H1 (cell line): Measurements from ENCODE around the gene CYP2W1. TPM values are rescaled to one million over a fixed set of nuclear protein-coding genes. Genes with fewer than 3 reads are reported as not detected.

ENCODE experiments used
- CTCF ChIA-PET: fragments of 300-600 bp; sonication (Branson Sonifier 250); formaldehyde crosslinking; loops from one replicate; lab custom pipeline; 2021; ENCODE audit not compliant: partially characterized antibody; lab: Charles Lee
- POLR2A ChIA-PET: fragments of 300-600 bp; sonication (Branson Sonifier 250); formaldehyde crosslinking; loops from one replicate; lab custom pipeline; 2021; ENCODE audit warnings: inconsistent platforms; ENCODE audit not compliant: partially characterized antibody; lab: Charles Lee
- DNase-seq, 2 experiments: peaks; one replicate each; pipeline versions ENCODE4 v3.0.0 to v3.0.0-alpha.2; 2010 to 2022; ENCODE audit warnings: low spot score in 2 of 2, low read depth in 1 of 2, mixed read lengths in 1 of 2
- FAIRE-seq: peaks from 2 replicates; lab custom pipeline; 2011; peaks lifted over from hg19 to GRCh38; lab: Jason Lieb, UNC
- H2AFZ ChIP-seq: 2 replicates; pipeline ENCODE4 v1.8.1; 2012; ENCODE audit warnings: low read length, inconsistent platforms
- H2AK5ac ChIP-seq: 2 replicates; pipeline ENCODE4 v1.6.1; 2013; ENCODE audit warnings: low read depth, low read length
- H2BK120ac ChIP-seq: replicated peaks from 2 replicates; pipeline ENCODE3; 2013; ENCODE audit warnings: low read depth, low read length, inconsistent platforms
- H2BK12ac ChIP-seq: 2 replicates; pipeline ENCODE4 v1.6.1; 2013; ENCODE audit warnings: low read depth, low read length
- H2BK15ac ChIP-seq: 2 replicates; pipeline ENCODE4 v1.6.1; 2013; ENCODE audit warnings: low read length
- H2BK20ac ChIP-seq: 2 replicates; pipeline ENCODE4 v1.6.1; 2013; ENCODE audit warnings: low read length
- H2BK5ac ChIP-seq: 2 replicates; pipeline ENCODE4 v1.6.1; 2013; ENCODE audit warnings: low read depth, low read length
- H3K14ac ChIP-seq: 2 replicates; pipeline ENCODE4 v1.6.1; 2013; ENCODE audit warnings: inconsistent platforms; ENCODE audit not compliant: insufficient read length
- H3K18ac ChIP-seq: 2 replicates; pipeline ENCODE4 v1.6.1; 2013; ENCODE audit warnings: low read length; ENCODE audit errors: extremely low read depth
- H3K23ac ChIP-seq: 2 replicates; pipeline ENCODE4 v1.6.1; 2013; ENCODE audit warnings: inconsistent platforms; ENCODE audit not compliant: insufficient read length
- H3K23me2 ChIP-seq: 2 replicates; pipeline ENCODE4 v1.6.1; 2013; ENCODE audit warnings: low read depth, low read length
- H3K27ac ChIP-seq: 2 replicates; pipeline ENCODE4 v1.6.1; 2011; ENCODE audit warnings: low read depth, low read length, inconsistent platforms
- H3K27me3 ChIP-seq, 4 experiments: replicated peaks in 1 of 4; 1 replicate in 1 of 4; 2 replicates in 3 of 4; pipeline versions ENCODE4 v1.6.1 to v1.8.1; 2011 to 2013; ENCODE audit warnings: low read length in 3 of 4, mild to moderate bottlenecking in 3 of 4, inconsistent platforms in 2 of 4, mixed read lengths in 2 of 4, moderate library complexity in 1 of 4; ENCODE audit not compliant: control insufficient read depth in 3 of 4, insufficient read depth in 3 of 4; ENCODE audit errors: extremely low read depth in 1 of 4
- H3K36me3 ChIP-seq, 4 experiments: 2 replicates each; pipeline versions ENCODE4 v1.6.1 to v1.8.1; 2011 to 2013; ENCODE audit warnings: mild to moderate bottlenecking in 4 of 4, low read length in 3 of 4, moderate library complexity in 2 of 4, control low read depth in 1 of 4, inconsistent platforms in 1 of 4; ENCODE audit not compliant: insufficient read depth in 4 of 4, control insufficient read depth in 2 of 4
- H3K4ac ChIP-seq: replicated peaks from 2 replicates; pipeline ENCODE3; 2013; ENCODE audit warnings: low read length, low read depth, mixed read lengths, inconsistent platforms; ENCODE audit not compliant: insufficient read length
- H3K4me1 ChIP-seq, 4 experiments: replicated peaks in 1 of 4; 1 replicate in 1 of 4; 2 replicates in 3 of 4; pipeline versions ENCODE4 v1.6.1 to v1.8.1; 2011 to 2013; ENCODE audit warnings: low read length in 3 of 4, inconsistent platforms in 2 of 4, mixed read lengths in 1 of 4; ENCODE audit not compliant: insufficient read depth in 4 of 4, control insufficient read depth in 3 of 4
- H3K4me2 ChIP-seq, 2 experiments: 2 replicates each; pipeline versions ENCODE4 v1.6.1 to v1.8.1; 2011 to 2013; ENCODE audit warnings: low read depth in 2 of 2, low read length in 2 of 2, control low read depth in 1 of 2, inconsistent platforms in 1 of 2, mild to moderate bottlenecking in 1 of 2; ENCODE audit not compliant: insufficient read depth in 1 of 2
- H3K4me3 ChIP-seq, 4 experiments: fragments of 200-600, 300-600 bp in 1 of 4; sonication (generic), shearing (Covaris generic), sonication (Bioruptor Twin) in 1 of 4; 2 replicates each; pipeline versions ENCODE4 v1.5.1 to v1.8.1; 2011 to 2016; ENCODE audit warnings: low read length in 4 of 4, low read depth in 3 of 4, control low read depth in 2 of 4, inconsistent platforms in 2 of 4, mild to moderate bottlenecking in 2 of 4, mixed read lengths in 1 of 4, moderate library complexity in 1 of 4; ENCODE audit not compliant: insufficient read depth in 2 of 4; ENCODE audit errors: extremely low read depth in 1 of 4
- H3K56ac ChIP-seq: replicated peaks from 2 replicates; pipeline ENCODE3; 2013; ENCODE audit warnings: low read depth, mild to moderate bottlenecking, mixed read lengths, low read length, inconsistent platforms; ENCODE audit not compliant: insufficient read length
- H3K79me1 ChIP-seq: 2 replicates; pipeline ENCODE4 v1.6.1; 2013; ENCODE audit warnings: low read depth, low read length, control low read depth
- H3K79me2 ChIP-seq, 2 experiments: 2 replicates each; pipeline versions ENCODE4 v1.6.1 to v1.8.1; 2012 to 2013; ENCODE audit warnings: low read length in 2 of 2, mild to moderate bottlenecking in 2 of 2, inconsistent platforms in 1 of 2; ENCODE audit not compliant: insufficient read depth in 2 of 2, control insufficient read depth in 1 of 2
- H3K9ac ChIP-seq, 4 experiments: replicated peaks in 1 of 4; 1 replicate in 1 of 4; 2 replicates in 3 of 4; pipeline versions ENCODE4 v1.6.1 to v1.8.1; 2011 to 2013; ENCODE audit warnings: low read depth in 3 of 4, low read length in 3 of 4, control low read depth in 2 of 4, mild to moderate bottlenecking in 2 of 4, moderate library complexity in 2 of 4, inconsistent platforms in 1 of 4; ENCODE audit errors: extremely low read depth in 1 of 4
- H3K9me3 ChIP-seq, 2 experiments: 2 replicates each; pipeline versions ENCODE4 v1.6.1 to v1.8.1; 2012 to 2013; ENCODE audit warnings: mild to moderate bottlenecking in 2 of 2, moderate library complexity in 2 of 2, control low read depth in 1 of 2, inconsistent platforms in 1 of 2, low read depth in 1 of 2, low read length in 1 of 2, mixed read lengths in 1 of 2; ENCODE audit not compliant: insufficient read depth in 2 of 2
- H4K20me1 ChIP-seq, 2 experiments: replicated peaks in 1 of 2; 2 replicates each; pipeline versions ENCODE3 to v1.8.1; 2011 to 2013; ENCODE audit warnings: inconsistent platforms in 2 of 2, low read length in 2 of 2, mild to moderate bottlenecking in 1 of 2; ENCODE audit not compliant: insufficient read depth in 2 of 2, control insufficient read depth in 1 of 2
- H4K5ac ChIP-seq: 2 replicates; pipeline ENCODE4 v1.6.1; 2013; ENCODE audit warnings: low read length, low read depth, mixed read lengths, inconsistent platforms; ENCODE audit not compliant: insufficient read length
- H4K8ac ChIP-seq: 2 replicates; pipeline ENCODE4 v1.8.0; 2013; ENCODE audit warnings: mild to moderate bottlenecking, moderate library complexity, low read length, inconsistent platforms; ENCODE audit not compliant: insufficient read depth; ENCODE audit errors: extremely low read depth
- H4K91ac ChIP-seq: replicated peaks from 2 replicates; pipeline ENCODE3; 2013; ENCODE audit warnings: low read length, mixed read lengths, inconsistent platforms; ENCODE audit not compliant: insufficient read length
- BRCA1 ChIP-seq: IDR thresholded peaks from 2 replicates; pipeline ENCODE4 v1.6.1; 2012; ENCODE audit warnings: low read depth, low read length, improper control_type of control experiment
- HDAC2 ChIP-seq, 2 experiments: fragments of 300-600 bp in 1 of 2; sonication (generic) in 1 of 2; IDR thresholded peaks; 2 replicates each; pipeline ENCODE4 v1.6.1; 2011 to 2012; ENCODE audit warnings: low read depth in 2 of 2, low read length in 2 of 2, mild to moderate bottlenecking in 2 of 2, moderate library complexity in 2 of 2, borderline replicate concordance in 1 of 2, inconsistent platforms in 1 of 2
- POLR2A ChIP-seq, 2 experiments: IDR thresholded peaks; 1 replicate in 1 of 2; 2 replicates in 1 of 2; pipeline ENCODE4 v1.6.1; 2011; ENCODE audit warnings: low read depth in 2 of 2, low read length in 2 of 2, mild to moderate bottlenecking in 2 of 2; ENCODE audit errors: control extremely low read depth in 1 of 2
- RBBP5 ChIP-seq: IDR thresholded peaks from 2 replicates; pipeline ENCODE4 v1.7.1; 2012; ENCODE audit warnings: low read depth, mild to moderate bottlenecking, inconsistent platforms, low read length, moderate library complexity, borderline replicate concordance
- WGBS, 2 experiments: shearing (Covaris generic) in 1 of 2; methylation state at CpG; one replicate each; pipeline versions ENCODE4 v1.1.6 to v1.1.7; 2013 to 2015; ENCODE audit warnings: low lambda C conversion rate in 2 of 2, mixed read lengths in 2 of 2, inconsistent platforms in 1 of 2, low coverage in 1 of 2, missing lambda C conversion rate in 1 of 2; ENCODE audit not compliant: insufficient replicate concordance in 2 of 2, insufficient coverage in 1 of 2, insufficient read length in 1 of 2; ENCODE audit errors: extremely low coverage in 1 of 2, missing lambda C conversion rate in 1 of 2; 5-methylcytosine and 5-hydroxymethylcytosine counted together
- polyA plus RNA-seq, 7 experiments: library from polyadenylated mRNA; depleted of rRNA in 3 of 7; stranded (reverse) in 5 of 7; unstranded in 2 of 7; fragments of >200 nt in 5 of 7; fragments of 200-250 nt in 2 of 7; gene quantifications; 1 replicate in 5 of 7; 2 replicates in 1 of 7; 4 replicates in 1 of 7; pipeline versions ENCODE4 v1.2.1 to v1.2.3, GENCODE V29; 2011 to 2013; ENCODE audit warnings: missing spikeins in 2 of 7, mixed read lengths in 2 of 7
- total RNA-seq: library from RNA; stranded (reverse); fragmentation: NEBNext Ultra II Directional; extraction: Animal tissue kit (Norgen Biotek cat#: 25700); gene quantifications from 2 replicates; pipeline ENCODE4 v1.2.1, GENCODE V29; 2021

Gene CYP2W1
- total and polyA plus RNA-seq, 2 of the 8 experiments (the other 6 are each of a cell fraction or from before 2014, with no cell fraction given) = not detected

DNA sequence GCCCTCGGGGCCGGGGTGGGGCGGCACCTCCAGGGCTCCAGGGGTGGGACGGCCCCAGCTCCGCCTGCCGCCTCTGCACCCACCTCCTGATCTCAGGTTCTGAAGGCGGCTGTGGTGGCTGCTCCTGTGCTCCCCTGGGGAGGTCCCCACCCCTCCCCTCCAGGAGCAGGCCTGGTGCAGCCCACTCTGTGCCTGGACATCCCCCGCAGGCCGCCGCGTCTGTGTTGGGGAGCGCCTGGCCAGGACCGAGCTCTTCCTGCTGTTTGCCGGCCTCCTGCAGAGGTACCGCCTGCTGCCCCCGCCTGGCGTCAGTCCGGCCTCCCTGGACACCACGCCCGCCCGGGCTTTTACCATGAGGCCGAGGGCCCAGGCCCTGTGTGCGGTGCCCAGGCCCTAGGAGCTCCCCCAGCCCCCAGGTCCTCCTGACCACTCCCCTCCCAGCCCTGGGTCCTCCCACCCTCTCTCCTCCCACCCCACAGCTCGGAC is 5.5 kb downstream of the CYP2W1 start:
- FAIRE-seq (no peak), DNase-seq (no peak)
- Histone ChIP-seq H3K4ac (no peak overlapping the region), H3K36me3 (no peaks in the 10 kb centered on the region), H4K91ac (peak overlapping the region; percentile 93), H2AFZ (no peak overlapping the region), H2AK5ac (no peak overlapping the region), H4K20me1 (no peaks in the 10 kb centered on the region), H3K4me3 (no peak overlapping the region), H4K8ac (no peak overlapping the region; the same call in 1 of the 2 replicates), H2BK20ac (no peak overlapping the region), H3K9ac (no peak overlapping the region), H2BK5ac (no peak overlapping the region), H4K5ac (no peak overlapping the region), H3K79me1 (no peaks in the 10 kb centered on the region), H3K9me3 (no peaks in the 10 kb centered on the region), H3K79me2 (no peaks in the 10 kb centered on the region), H2BK120ac (no peak overlapping the region), H3K23ac (no peak overlapping the region), H3K4me1 (peaks cover 0 to 6% (median 4%) of the 10 kb centered on the region in 4 experiments; a peak in 5 of 7 replicates), H2BK12ac (no peak overlapping the region), H3K4me2 (peak overlapping the region in 1 of 2 experiments; percentile 21; a peak in 1 of 4 replicates), H3K27ac (no peak overlapping the region), H3K56ac (no peak overlapping the region), H3K27me3 (no peaks in the 10 kb centered on the region), H3K14ac (no peak overlapping the region), H3K18ac (no peak overlapping the region; the same call in 1 of the 2 replicates), H2BK15ac (no peak overlapping the region), H3K23me2 (no peaks in the 10 kb centered on the region)
- WGBS, 2 experiments = no CpG with 5 or more reads among the region's 24 CpGs
- CTCF ChIA-PET = interaction anchor here (0.6 to 1.7 kb wide), 13 partner anchors 9 to 484 kb away, joined by 3 to 13 read pairs (median 4); no protein-coding TSS in a partner anchor
- POLR2A ChIA-PET = interaction anchor here (0.6 to 1.3 kb wide), 3 partner anchors 14 to 339 kb away, joined by 3 to 6 read pairs (median 4); partner anchors contain the start of gene COX19
- TF ChIP-seq POLR2A (IDR thresholded peaks at IDR 0.05; ENCODE audit: control extremely low read depth in 1 of 2, low read depth in 2 of 2, low read length in 2 of 2) (no peak), BRCA1 (no peak), HDAC2 (IDR thresholded peaks at IDR 0.05; ENCODE audit: borderline replicate concordance in 1 of 2, low read depth in 2 of 2, low read length in 2 of 2) (no peak), RBBP5 (no peak)
